ENCODE results near the gene EPC2. TPM values are rescaled to one million over a fixed set of nuclear protein-coding genes. Genes with fewer than 3 reads are reported as not detected.

The EPC2 gene
- total RNA-seq, 2 experiments from 2014 or later, result 12.8 to 26.3 TPM

GRCh38 chr2:148719941-148720436 lies 75.4 kb downstream of the EPC2 start:
- Histone ChIP-seq H3K9me3 (ENCODE audit: low read length) (no peaks in the 10 kb centered on the region), H4K20me1 (ENCODE audit: insufficient read depth, low read length) (peaks cover 8% of the 10 kb centered on the region), H3K4me1 (ENCODE audit: insufficient read depth, low read length, poor library complexity, severe bottlenecking) (peaks cover 13% of the 10 kb centered on the region), H2AFZ (ENCODE audit: low read length) (no peak overlapping the region), H3K4me2 (ENCODE audit: low read length) (no peak overlapping the region), H3K36me3 (ENCODE audit: insufficient read depth, low read length) (no peaks in the 10 kb centered on the region), H3K4me3 (ENCODE audit: low read depth, low read length, poor library complexity, severe bottlenecking) (no peak overlapping the region), H3K9me2 (ENCODE audit: insufficient read depth, low read length) (no peaks in the 10 kb centered on the region), H3K27ac (ENCODE audit: low read depth, low read length, poor library complexity, severe bottlenecking) (no peak overlapping the region), H3K79me2 (ENCODE audit: insufficient read depth, low read depth, low read length) (peaks cover 54% of the 10 kb centered on the region)
- ChIA-PET CTCF (ENCODE audit: unreplicated experiment) (no interaction called here), POLR2A (no interaction called here)
- BruUV-seq (replicated peaks), result no TSS peak
- no peak for DNase-seq (ENCODE audit: low spot score)
- intact Hi-C loops (cut with micrococcal nuclease; ENCODE audit: unreplicated experiment), result no loop called here
- no peak for TF ChIP-seq EZH2phosphoT487 (IDR thresholded peaks at IDR 0.05; ENCODE audit: borderline replicate concordance, low read depth, low read length)
- no peak for TF ChIP-seq CTCF (conservative IDR thresholded peaks at IDR 0.05; ENCODE audit: low read length)

GRCh38 chr2:148720501-148721001 lies 76.0 kb downstream of the EPC2 start:
- Histone ChIP-seq H3K79me2 (ENCODE audit: insufficient read depth, low read depth, low read length) (peaks cover 60% of the 10 kb centered on the region), H4K20me1 (ENCODE audit: insufficient read depth, low read length) (peaks cover 12% of the 10 kb centered on the region), H3K27ac (ENCODE audit: low read depth, low read length, poor library complexity, severe bottlenecking) (no peak overlapping the region), H3K4me3 (ENCODE audit: low read depth, low read length, poor library complexity, severe bottlenecking) (no peak overlapping the region), H3K4me1 (ENCODE audit: insufficient read depth, low read length, poor library complexity, severe bottlenecking) (peaks cover 17% of the 10 kb centered on the region), H2AFZ (ENCODE audit: low read length) (no peak overlapping the region), H3K9me3 (ENCODE audit: low read length) (no peaks in the 10 kb centered on the region), H3K36me3 (ENCODE audit: insufficient read depth, low read length) (no peaks in the 10 kb centered on the region), H3K4me2 (ENCODE audit: low read length) (no peak overlapping the region), H3K9me2 (ENCODE audit: insufficient read depth, low read length) (no peaks in the 10 kb centered on the region)
- ChIA-PET POLR2A (no interaction called here), CTCF (ENCODE audit: unreplicated experiment) (no interaction called here)
- DNase-seq (ENCODE audit: low spot score), result no peak
- intact Hi-C loops (cut with micrococcal nuclease; ENCODE audit: unreplicated experiment), result no loop called here
- BruUV-seq (replicated peaks), result no TSS peak
- TF ChIP-seq EZH2phosphoT487 (IDR thresholded peaks at IDR 0.05; ENCODE audit: borderline replicate concordance, low read depth, low read length), result no peak
- no peak for TF ChIP-seq CTCF (conservative IDR thresholded peaks at IDR 0.05; ENCODE audit: low read length)

GRCh38 chr2:148721520-148721931 lies 77.0 kb downstream of the EPC2 start:
- intact Hi-C loops (cut with micrococcal nuclease; ENCODE audit: unreplicated experiment), result no loop called here
- Histone ChIP-seq H3K79me2 (ENCODE audit: insufficient read depth, low read depth, low read length) (peaks cover 59% of the 10 kb centered on the region), H3K27ac (ENCODE audit: low read depth, low read length, poor library complexity, severe bottlenecking) (no peak overlapping the region), H3K4me1 (ENCODE audit: insufficient read depth, low read length, poor library complexity, severe bottlenecking) (peaks cover 17% of the 10 kb centered on the region), H3K9me3 (ENCODE audit: low read length) (0 out of 2 replicates have a peak, but pooled peaks cover 8% of the 10 kb centered on the region), H3K9me2 (ENCODE audit: insufficient read depth, low read length) (no peaks in the 10 kb centered on the region), H3K4me3 (ENCODE audit: low read depth, low read length, poor library complexity, severe bottlenecking) (no peak overlapping the region), H3K4me2 (ENCODE audit: low read length) (no peak overlapping the region), H2AFZ (ENCODE audit: low read length) (no peak overlapping the region), H4K20me1 (ENCODE audit: insufficient read depth, low read length) (peaks cover 12% of the 10 kb centered on the region), H3K36me3 (ENCODE audit: insufficient read depth, low read length) (0 out of 2 replicates have a peak, but pooled peaks cover 6% of the 10 kb centered on the region)
- POLR2A ChIA-PET, result interaction anchor here (0.6 to 0.8 kb wide), 6 partner anchors 12 to 707 kb away, joined by 3 to 4 read pairs (median 3); no protein-coding TSS in a partner anchor
- CTCF ChIA-PET (ENCODE audit: unreplicated experiment), result no interaction called here
- BruUV-seq (replicated peaks), result no TSS peak
- TF ChIP-seq EZH2phosphoT487 (IDR thresholded peaks at IDR 0.05; ENCODE audit: borderline replicate concordance, low read depth, low read length) (no peak), CTCF (conservative IDR thresholded peaks at IDR 0.05; ENCODE audit: low read length) (no peak)
- DNase-seq (ENCODE audit: low spot score), result no peak
